ENCODE measurements around the gene ASB14. TPM values are rescaled to one million over a fixed set of nuclear protein-coding genes. Genes with fewer than 3 reads are reported as not detected.

The ASB14 gene
- total RNA-seq, 6 experiments from 2014 or later, result not detected

DNA sequence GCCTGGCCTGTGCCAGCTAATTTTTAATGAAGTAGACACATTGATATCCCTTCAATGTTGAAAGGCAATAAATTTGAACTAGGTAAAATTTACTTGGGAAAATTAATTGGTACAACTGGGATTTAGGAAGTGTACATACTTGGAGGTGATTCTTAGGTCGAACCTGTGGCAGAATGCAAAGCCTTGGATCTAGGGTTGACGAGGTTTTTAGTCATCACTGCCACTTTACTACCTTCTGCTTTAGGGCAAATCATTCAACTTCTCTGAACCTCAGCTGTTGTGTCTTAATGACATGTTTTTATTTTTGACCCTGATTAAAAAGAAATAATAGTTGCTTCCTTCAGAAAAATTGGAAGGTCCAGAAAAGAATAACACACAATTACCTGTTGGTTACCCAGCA, 62.5 kb downstream of the ASB14 start:
- H3K9me3 Mint-ChIP-seq, result no peaks in the 10 kb centered on the region
- H3K4me3 Mint-ChIP-seq, result peak overlapping the region; percentile 92
- no peaks in the 10 kb centered on the region for H3K27me3 Mint-ChIP-seq (ENCODE audit: insufficient read depth)
- no peak for DNase-seq
- no peak overlapping the region for H3K27ac Mint-ChIP-seq
- peaks cover 38% of the 10 kb centered on the region for H3K4me1 Mint-ChIP-seq (ENCODE audit: low read depth)
- no peak for TF ChIP-seq CTCF (IDR thresholded peaks at IDR 0.05)
- no peaks in the 10 kb centered on the region for H3K36me3 Mint-ChIP-seq (ENCODE audit: low read depth)

DNA sequence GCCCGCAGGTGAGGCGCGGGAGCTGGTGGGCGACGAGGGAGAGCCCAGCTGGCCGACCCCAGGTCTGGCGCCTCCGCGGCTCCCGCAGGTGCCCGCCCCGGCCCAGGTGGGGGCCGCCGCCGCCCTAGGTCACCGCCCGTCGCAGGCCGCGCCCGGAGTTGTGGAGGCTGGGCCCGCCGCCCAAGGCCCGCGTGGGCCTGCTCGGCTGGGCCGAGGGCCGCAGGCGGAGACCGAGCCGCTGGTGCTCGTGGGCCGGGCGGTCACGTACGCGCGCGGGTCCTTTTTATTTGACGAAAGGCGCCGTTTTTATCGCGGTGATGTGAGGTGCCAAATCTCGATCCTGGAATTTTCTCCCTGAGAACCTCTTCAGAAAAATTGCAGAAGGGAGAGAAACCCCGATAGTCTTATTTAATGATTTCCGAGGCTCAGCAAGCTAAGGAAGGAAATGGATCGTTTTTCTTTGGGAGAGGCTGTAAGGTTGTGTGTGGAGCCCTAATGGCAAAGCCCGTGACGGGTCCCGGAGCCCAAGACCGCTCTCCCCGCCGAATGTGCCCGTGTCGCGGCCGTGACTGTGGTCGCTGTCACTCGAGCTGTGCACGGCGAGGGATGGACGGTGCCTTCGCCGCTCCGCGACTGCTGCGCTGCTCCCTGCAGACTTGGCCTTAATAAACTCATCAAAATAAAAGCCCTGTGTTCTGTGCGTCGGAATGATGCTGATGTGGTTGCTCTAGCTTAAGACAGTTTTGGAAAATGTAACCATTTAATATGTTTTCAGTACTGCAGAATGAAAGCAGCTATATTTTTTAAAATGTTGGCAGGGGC, 64.3 kb downstream of the ASB14 start:
- no peaks in the 10 kb centered on the region for H3K36me3 Mint-ChIP-seq (ENCODE audit: low read depth)
- DNase-seq, result peak; percentile 36
- peak overlapping the region; percentile 67 for H3K27ac Mint-ChIP-seq
- peaks cover 46% of the 10 kb centered on the region for H3K4me1 Mint-ChIP-seq (ENCODE audit: low read depth)
- no peak for TF ChIP-seq CTCF (IDR thresholded peaks at IDR 0.05)
- peak overlapping the region; percentile 92 for H3K4me3 Mint-ChIP-seq
- H3K27me3 Mint-ChIP-seq (ENCODE audit: insufficient read depth), result no peaks in the 10 kb centered on the region
- H3K9me3 Mint-ChIP-seq, result no peaks in the 10 kb centered on the region

GRCh38 chr3:57227204-57227929, 65.1 kb downstream of the ASB14 start, which contains the start of gene APPL1:
TSS of gene APPL1 (plus strand) at chr3:57227729. CDS start at chr3:57227884, 155 bp downstream.
- Mint-ChIP-seq H3K4me3 (peak within 1 kb of the TSS; percentile 92), H3K36me3 (ENCODE audit: low read depth) (no peaks in the 10 kb centered on the region), H3K4me1 (ENCODE audit: low read depth) (peaks cover 46% of the 10 kb centered on the region), H3K9me3 (no peaks in the 10 kb centered on the region), H3K27me3 (ENCODE audit: insufficient read depth) (no peaks in the 10 kb centered on the region), H3K27ac (peak within 1 kb of the TSS; percentile 81)
- no peak for TF ChIP-seq CTCF (IDR thresholded peaks at IDR 0.05)
- DNase-seq, result peak; percentile 76

DNA sequence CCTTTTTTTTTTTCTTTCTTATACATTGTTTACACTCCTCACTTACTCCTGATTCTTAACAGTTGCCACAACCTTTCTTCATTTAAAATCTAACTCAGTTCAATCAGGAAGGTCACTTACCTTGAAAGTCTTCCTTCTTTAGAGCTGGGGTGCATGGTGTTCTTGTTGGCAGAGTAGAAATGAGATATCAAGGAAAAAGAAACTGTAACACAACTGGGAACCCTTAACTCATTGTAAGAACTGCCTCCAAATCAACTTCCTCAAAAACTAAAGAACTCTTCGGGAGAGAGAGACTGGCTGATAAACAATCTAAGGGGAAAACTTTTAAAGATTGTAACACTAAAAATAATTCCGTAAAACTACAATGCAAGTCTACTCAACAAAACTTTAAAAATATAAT, 66.3 kb downstream of the ASB14 start:
- H3K4me3 Mint-ChIP-seq, result 0 out of 2 replicates have a peak overlapping the region, but pooled peaks have one; percentile 13
- H3K27ac Mint-ChIP-seq, result no peak overlapping the region
- DNase-seq, result no peak
- no peak for TF ChIP-seq CTCF (IDR thresholded peaks at IDR 0.05)
- no peaks in the 10 kb centered on the region for H3K36me3 Mint-ChIP-seq (ENCODE audit: low read depth)
- no peaks in the 10 kb centered on the region for H3K27me3 Mint-ChIP-seq (ENCODE audit: insufficient read depth)
- peaks cover 46% of the 10 kb centered on the region for H3K4me1 Mint-ChIP-seq (ENCODE audit: low read depth)
- H3K9me3 Mint-ChIP-seq, result no peaks in the 10 kb centered on the region

GRCh38 chr3:57224856-57225255, 67.6 kb downstream of the ASB14 start:
- Mint-ChIP-seq H3K4me3 (peak overlapping the region; percentile 9; the same call in 1 of the 2 replicates), H3K4me1 (ENCODE audit: low read depth) (peaks cover 39% of the 10 kb centered on the region), H3K9me3 (no peaks in the 10 kb centered on the region), H3K27ac (peak overlapping the region; percentile 12; the same call in 1 of the 2 replicates), H3K36me3 (ENCODE audit: low read depth) (no peaks in the 10 kb centered on the region), H3K27me3 (ENCODE audit: insufficient read depth) (peaks cover 4% of the 10 kb centered on the region; the same call in 1 of the 2 replicates)
- no peak for TF ChIP-seq CTCF (IDR thresholded peaks at IDR 0.05)
- no peak for DNase-seq
